SW480 (cell line): ENCODE measurements around the gene C2orf49.
A peak's percentile ranks its signal among the peaks of the same experiment; 100 is the strongest.

Experiments
- DNase-seq: peaks from one replicate; pipeline ENCODE4 v3.0.0-alpha.2; 2016; ENCODE audit warnings: low spot score

Gene C2orf49

DNA sequence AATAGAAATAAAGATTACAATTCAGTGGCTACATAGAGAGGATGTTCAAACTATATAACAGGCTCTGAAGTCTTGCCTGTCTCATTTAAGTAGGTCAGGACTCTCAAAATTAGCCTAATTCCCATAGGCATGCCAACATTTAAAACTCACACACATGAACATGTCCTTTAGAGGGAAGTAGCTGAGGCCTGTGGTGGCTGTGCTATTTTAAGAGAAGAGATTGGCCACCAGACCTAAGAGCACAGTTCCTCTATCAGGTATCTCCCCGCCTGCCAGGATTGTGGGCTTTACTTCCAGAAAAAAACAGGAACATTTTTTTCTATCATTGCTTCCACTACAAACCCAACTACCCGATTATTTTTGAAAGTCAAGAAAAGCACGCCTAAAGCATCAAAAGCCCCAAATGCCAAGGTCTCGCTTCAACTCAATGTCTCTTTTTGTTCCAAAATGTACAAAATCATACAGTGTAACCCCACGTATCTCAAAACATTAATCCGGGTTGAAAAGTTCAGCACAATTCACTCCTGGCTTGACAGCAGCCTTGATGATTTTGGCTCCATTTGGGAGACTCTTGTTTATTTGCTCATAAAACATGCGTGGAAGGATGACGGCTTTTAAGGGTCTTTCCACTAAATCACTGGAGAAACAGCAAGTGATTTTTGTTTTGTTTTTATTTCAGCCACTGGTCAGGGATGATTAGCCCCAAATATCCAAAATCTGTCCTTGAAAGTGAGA, 46.3 kb downstream of the C2orf49 start:
- DNase-seq = no peak

DNA sequence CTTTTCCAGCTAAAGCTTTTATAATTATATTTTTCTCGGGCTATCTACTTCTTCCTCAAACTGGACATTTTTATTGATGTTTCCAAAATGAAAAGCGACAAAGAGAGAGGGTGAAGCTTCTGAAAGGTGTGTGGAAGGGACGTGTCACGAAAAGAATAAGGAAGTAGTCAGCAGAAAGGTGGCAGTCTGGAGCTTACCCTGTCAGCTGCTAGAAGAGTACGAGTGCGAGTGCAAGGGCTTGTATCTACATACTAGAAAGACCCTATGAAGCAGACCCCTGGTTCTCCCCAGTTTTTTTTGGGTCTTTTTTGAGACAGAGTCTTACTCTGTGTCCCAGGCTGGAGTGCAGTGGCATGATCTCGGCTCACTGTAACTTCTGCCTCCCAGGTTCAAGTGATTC, 46.9 kb downstream of the C2orf49 start:
- DNase-seq = no peak

DNA sequence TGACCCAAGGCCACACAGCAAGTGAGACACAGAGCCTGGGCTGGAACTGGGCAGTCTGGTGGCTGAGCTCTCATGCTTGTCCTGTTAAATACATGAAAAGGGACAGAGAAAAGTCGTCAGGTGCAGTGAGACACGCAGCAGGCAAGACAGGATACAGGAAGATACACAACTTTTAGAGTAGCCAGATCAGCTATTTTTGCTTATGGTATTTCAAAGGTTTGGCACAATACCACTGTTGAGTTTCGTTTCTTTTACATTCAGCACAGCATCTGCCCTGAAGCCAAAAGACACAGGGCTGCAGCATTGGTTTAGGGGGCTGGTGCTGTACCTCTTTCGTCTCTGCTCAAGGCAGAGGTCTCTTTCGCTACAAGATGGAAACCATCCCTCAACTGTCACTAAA, 47.5 kb downstream of the C2orf49 start:
- DNase-seq = no peak

DNA sequence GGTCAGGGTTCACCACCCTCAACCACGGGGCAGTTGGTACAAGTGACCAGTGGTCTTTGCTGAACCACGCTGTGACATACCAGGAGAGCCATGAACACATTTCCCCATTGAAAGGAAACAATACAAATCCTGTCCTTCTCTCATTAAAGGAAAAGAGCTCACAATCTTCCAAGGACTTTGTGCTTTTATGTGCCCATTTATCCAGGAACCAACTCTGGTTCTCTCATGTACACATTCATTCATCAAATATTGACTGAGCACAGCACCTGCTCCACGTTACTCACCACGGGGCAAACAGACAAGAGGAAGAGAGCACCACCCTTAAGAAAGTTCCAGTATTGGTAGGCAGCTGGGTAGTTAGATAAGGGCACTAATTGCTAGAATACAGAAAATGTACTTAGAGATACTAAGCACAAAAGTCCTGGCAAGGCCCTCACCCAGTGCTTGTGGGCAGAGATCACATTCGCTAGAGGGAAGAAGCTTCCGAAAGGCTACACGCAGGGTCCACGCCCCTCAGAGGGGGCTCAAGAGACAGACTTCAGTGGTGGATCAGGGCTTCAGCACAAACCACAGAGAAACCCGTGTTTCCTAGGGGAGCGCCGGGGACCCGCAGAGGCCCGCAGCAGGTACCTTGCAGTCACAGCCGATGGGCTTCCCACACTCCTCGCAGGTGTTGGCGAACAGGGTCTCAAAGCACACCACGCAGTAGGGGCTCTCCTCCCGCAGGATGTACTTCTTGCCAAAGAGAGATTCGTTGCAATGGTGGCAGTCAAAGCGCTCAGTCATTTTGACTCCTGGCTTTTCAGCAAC, 48.6 kb downstream of the C2orf49 start:
- DNase-seq = no peak

DNA sequence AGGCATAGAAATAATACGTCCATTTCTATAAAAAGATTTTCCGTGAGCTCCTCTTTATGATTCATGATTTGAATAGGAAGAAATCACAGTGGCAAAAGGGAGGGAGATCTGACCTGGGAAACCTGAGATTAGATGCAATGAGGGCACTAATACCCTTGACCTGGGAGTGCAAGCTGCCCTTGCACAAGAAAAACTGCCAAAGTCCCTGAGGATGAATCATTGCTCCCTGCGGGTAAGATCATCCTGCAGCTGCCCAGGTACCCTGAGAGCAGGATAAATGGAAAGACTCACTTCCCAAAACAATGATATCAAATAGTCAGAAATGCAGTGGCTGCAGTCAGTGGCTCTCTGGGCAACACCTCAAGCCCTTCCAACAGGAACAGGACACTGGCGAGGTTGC, 49.9 kb downstream of the C2orf49 start:
- no peak for DNase-seq

DNA sequence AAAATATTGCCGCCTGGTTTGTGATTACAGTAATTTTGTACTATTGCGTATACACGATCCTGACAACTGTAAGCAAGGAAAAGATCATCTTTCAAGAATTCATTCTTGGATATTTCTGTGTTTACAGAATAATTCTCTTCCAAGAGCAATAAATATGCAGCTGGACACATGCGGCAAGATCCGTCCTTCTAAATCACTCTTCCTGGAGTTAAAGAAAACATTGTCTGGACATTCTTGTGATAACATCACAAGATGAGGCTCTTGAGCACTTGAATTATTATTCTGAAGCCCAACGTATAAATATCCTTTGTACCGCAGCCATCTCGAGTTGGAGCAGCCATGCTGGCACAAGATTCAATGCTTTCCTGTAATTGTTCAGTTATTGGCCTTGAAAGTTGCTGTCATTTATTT, 51.6 kb downstream of the C2orf49 start:
- no peak for DNase-seq

DNA sequence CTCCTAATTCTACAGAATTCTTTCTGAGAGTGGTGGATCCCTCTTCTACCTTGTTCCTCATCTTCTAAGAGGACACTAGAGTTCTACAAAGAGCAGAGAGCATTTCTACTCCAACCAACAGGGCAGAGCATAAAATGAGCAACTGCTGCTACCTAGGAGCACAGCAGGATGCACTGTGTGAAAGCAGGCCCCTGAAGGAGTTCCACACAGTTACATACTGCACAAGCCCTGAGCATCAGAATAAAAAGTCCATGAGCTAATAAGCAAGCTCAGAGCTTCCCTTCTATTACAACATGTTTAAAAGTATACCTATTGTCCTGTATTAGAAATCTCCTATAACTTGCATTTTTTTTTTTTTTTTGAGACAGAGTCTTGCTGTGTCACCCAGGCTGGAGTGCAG, 53.1 kb downstream of the C2orf49 start:
- no peak for DNase-seq

DNA sequence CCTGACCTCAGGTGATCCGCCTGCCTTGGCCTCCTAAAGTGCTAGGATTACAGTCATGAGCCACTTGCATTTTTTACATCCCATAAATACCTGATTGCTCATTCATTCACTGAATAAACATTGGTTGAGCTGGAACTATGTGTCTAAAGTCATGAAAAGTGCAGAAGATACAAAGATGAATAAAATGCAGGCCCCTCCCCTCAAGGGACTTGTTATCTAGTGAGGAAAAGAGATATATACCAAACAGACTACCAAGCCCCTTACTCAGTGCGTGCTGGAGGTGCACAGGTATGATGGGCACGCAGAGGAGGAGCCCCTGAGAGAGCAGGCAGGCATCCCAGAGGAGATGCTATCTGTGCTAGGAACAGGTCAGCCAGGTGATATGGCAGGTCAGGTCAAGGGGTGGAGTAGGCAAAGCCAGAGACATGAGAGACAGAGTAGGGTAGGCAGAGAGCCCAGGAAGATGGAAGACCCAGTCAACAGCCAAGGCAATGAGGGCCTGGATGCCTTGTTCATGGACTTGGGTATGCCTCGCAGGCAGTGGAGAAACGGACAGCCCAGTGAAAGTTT, 53.8 kb downstream of the C2orf49 start:
- DNase-seq = no peak

DNA sequence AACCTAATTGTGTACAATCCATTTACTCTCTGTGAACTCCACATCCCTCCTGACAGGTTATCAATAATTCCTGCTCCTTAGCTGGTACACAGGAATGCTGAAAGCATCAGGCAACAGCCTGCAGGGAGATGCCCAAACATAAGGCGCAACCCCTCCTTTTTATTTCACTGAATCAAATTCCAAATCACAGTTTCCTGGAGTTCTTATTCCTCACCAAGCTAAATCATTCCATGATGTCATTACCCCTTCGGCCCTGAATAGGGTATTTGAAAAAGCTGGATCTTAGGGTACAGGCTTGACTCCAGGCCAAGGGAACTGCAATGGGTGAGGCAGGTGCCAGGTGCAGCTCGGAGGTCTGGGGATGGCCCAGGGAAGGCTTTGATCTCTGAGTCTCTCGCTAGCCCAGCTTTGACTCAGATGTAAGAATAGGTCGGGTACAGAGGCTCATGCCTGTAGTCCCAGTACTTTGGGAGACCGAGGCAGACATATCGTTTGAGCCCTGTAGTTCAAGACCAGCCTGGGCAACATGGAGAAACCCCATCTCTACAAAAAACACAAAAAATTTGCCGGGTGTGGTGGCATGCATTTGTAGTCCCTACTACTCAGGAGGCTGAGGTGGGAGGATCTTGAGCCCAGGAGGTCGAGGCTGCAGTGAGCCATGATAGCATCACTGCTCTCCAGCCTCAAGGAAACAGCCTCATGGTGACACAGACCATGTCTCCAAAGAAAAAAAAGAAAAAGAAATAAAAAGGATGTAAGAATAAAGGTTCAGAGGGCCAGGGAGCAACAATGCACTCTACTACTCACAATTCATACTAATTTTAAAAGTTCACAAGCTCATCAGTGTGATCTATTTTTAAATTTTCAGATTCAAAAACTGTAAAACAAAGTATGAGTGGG, 54.7 kb downstream of the C2orf49 start:
- no peak for DNase-seq

DNA sequence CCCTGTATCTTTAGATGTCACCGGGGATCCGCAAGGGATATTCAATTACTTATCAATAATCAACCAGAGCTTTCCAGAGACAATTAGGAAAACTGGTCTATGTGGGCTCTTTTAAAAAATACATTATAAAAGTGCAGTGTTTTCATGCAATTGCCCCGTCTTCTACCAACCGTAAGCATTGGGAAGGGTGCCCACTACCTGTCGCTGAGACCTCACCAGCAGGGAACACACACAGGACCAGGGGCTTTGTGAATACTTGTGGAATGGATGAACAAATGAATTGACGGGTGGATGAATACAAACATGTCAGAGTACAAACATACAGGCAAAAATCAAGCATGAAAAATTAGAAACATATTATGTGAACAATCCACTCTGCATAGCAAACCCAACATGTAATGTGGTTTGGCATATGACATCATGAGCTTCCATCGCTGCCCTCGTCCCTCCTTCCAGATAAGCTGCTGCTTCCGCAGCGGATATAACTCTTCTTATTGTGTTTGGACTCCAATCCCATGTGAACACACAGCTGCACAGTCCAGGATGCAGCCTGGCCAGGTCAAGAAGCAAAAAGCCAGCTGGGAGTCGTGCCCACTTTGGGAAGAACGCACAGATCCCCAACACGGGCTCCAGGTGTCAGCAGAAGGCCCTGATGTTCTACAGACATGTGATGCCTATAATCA, 56.2 kb downstream of the C2orf49 start:
- no peak for DNase-seq

DNA sequence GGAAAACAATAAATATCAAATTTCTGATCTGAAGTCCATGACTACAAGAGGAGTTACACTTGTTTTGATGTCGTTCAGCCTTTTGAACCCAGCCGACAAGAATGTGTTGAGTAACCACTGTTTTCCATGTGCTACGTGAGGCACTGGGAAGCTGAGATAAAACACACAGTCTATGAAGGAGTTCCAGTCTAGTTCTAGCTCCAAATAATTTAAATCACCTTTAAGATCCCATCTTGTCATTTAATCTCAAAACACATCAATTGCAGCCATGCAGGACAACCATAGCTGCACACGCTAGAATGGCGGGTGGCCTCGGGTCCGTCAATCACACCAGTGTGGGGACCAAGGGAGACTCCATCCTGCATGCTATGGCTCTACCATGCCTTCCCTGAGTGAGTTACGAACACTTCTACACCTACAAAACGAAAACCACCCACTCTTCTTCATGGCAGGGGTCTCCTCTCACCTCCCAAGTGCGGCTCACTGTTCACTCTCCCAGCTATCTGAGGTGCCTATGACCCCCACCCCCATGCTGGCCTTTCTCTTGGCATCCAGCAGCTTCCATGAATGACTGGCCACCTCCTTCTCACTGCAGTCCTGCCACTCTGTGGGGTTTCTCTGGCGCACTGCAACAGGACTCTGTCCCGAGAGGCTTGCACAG, 57.7 kb downstream of the C2orf49 start:
- peak; percentile 36 for DNase-seq

DNA sequence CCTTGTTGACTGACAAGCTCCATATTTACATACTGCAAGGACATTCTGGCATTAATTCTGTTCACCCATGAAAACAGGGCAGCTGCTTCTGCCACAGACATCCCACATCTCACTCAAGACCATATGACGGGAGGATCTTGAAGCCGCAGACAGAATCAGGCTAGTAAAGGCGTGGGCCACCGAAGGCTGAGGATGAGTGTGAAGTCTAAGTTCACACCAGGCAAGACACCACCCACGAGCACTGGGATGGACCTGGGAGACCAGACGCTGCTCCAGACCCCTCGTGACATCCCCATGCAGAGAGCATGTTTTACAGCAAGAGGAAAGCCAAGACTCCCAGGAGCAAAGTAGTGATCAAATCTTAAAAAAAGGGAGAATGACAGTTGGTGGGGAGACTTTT, 58.4 kb downstream of the C2orf49 start:
- DNase-seq = no peak

DNA sequence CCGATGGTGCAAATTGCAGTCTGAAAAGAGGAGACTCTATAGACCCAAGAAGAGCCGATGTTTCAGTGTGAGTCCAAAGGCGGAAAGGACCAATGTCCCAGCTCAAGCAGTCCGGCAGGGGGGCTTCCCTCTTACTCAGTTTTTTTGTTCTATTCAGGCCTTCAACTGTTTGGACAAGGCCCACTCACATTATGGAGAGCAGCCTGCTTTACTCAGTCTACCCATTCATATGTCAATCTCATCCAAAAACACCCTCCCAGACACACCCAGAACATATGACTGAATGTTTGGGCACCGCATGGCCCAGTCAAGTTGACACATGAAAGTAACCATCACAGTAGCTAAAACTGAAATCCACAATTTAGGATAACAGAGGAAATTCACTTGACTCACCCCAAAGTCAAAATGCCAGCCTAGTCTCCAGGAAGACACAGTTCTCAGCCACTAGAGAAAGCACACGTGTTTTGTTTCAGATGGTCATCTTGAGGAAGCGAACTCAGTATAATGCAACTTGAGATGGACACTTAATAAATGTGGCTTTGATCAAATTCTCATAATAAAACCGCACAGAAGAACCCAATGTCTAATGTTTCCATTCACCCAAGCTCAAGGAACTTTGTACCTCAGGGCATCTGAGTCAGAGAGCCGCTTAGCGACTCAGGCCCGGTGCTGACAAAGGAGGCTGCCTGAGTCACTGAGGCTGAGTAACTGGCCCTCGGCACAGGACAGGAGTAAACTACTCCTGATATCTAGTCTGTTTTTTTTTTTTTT, 59.1 kb downstream of the C2orf49 start:
- peak; percentile 85 for DNase-seq

DNA sequence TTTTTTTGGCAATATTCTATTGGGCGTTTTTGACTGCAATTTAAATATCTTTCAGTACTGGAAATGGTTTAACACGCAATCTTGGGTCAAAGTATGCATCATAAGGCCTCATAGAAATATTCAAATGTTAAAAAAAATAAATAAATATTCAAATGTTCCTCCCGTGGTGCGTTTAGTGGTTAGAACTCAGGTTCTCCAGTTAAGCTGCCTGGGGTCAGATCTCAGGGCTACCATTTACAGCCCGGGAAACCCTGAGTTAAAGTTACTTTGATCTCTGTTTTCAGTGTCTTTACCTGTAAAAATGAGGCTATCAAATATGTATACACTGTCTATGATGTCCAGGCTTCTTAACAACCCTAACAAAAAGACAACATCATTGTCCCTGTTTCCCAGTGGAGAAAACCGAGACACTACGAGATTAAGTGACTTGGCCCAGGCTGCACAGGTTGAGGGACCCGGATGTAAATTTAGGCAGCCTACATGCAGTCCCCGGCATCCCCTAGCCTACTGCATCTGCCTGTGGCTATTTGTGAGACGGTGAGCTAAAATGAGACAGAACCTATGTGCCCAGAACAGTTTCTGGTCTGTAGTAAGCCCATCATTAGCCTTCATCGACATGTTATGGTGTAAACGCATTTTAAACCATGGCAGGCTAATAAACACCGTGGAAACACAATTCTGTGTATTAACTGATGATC, 59.8 kb downstream of the C2orf49 start:
- peak; percentile 69 for DNase-seq

DNA sequence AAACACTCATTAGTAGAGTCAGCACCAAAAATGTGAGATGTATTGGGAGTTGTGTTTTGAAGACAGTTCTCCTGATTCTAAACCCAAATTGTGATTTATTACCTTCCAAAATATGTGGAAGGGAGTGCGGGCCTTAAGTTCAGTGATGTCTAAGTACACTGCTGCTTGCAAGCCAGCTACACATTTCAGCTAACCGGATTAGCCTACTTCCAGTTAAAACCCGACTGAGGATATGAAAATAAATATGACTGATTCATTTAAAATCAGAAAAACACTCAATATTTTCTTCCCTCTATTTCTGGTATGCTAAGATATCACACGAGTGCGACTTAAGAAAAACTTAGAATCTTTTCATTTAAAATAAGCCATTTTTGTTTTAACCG, 60.6 kb downstream of the C2orf49 start:
- peak; percentile 46 for DNase-seq

DNA sequence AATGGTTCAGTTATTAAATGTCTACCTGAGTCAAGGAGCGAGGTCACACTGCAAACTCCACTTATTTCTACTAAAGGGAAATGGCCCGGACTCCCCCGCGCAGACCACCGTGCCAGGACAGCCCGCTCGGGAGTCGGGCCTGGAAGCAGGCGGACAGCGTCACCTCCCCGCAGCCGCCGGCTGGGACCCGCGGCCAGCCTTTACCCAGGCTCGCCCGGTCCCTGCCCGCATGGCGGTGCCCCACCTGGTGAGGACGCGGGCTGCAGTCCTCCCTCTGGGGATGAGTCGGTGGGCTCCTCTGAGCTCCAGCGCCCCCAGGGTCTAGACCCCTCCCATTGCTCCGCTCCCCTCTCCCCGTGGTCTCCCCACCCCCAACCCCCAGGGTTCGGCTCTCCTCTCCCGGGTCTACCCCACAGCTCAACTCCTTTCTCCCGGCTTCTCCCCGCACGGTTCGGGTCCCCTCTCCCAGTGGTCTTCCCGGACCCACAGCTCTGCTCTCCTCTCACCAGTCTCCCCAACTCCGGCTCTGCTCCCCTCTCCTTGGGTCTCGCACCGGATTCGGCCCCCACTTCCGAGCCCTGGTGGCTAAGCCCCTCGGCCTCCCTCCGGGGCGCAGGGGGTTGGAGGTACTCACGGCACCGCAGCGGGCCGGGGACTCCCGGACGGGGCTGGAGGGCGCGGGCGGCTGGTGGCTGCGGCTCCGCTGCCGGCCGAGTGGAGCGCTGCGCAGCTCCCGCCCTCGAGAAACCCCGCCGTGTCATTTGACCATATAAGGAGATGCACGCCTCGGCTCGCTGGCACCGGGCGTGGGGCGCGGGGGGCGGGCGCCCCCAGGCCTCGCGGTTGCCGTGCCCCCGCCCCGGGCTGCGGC, 61.2 kb downstream of the C2orf49 start, which contains the start of gene FHL2:
Gene FHL2 (minus strand): TSS at position 716 of the 871 bp plus-strand sequence. CDS start 12,535 bp downstream, outside the sequence.
- peak; percentile 91 for DNase-seq
